ENCODE data around the gene CYP4V2. TPM values are rescaled to one million over a fixed set of nuclear protein-coding genes. Genes with fewer than 3 reads are reported as not detected.

CYP4V2 gene
- total RNA-seq, 1 experiment from 2014 or later: 2.0 TPM

GRCh38 chr4:186191200-186192065 lies at the start of gene CYP4V2 (continued):
- TF ChIP-seq ATF2 (CRISPR knock-in tag; IDR thresholded peaks at IDR 0.05; ENCODE audit: borderline replicate concordance, low read depth): no peak
- TF ChIP-seq ZNF121 (CRISPR knock-in tag; IDR thresholded peaks at IDR 0.05): peak; percentile 3; the same call in 1 of the 2 replicates
- no peak for TF ChIP-seq ZNF281 (CRISPR knock-in tag; IDR thresholded peaks at IDR 0.05)
- TF ChIP-seq SMAD4 (CRISPR knock-in tag; IDR thresholded peaks at IDR 0.05): no peak
- TF ChIP-seq NR2C2 (CRISPR knock-in tag; IDR thresholded peaks at IDR 0.05): no peak
- peak; percentile 65 for TF ChIP-seq MAX (CRISPR knock-in tag; IDR thresholded peaks at IDR 0.05)
- peak; percentile 45; the same call in 1 of the 2 replicates for TF ChIP-seq TP53 (CRISPR knock-in tag; IDR thresholded peaks at IDR 0.05)
- no peak for TF ChIP-seq MYBL2 (CRISPR knock-in tag; IDR thresholded peaks at IDR 0.05)
- peak; percentile 58; the same call in 1 of the 2 replicates for TF ChIP-seq JUN (CRISPR knock-in tag; IDR thresholded peaks at IDR 0.05)
- peak; percentile 68; the same call in 1 of the 2 replicates for TF ChIP-seq GABPB1 (CRISPR knock-in tag; IDR thresholded peaks at IDR 0.05)
- no peak for TF ChIP-seq ZNF396 (CRISPR knock-in tag; IDR thresholded peaks at IDR 0.05; ENCODE audit: borderline replicate concordance)
- no peak for TF ChIP-seq AR (CRISPR knock-in tag; IDR thresholded peaks at IDR 0.05)
- no peak for TF ChIP-seq ATF3 (CRISPR knock-in tag; conservative IDR thresholded peaks at IDR 0.05)
- no peak; the same call in 1 of the 2 replicates for TF ChIP-seq NR3C1 (CRISPR knock-in tag; conservative IDR thresholded peaks at IDR 0.05; ENCODE audit: low read depth)
- TF ChIP-seq SOX15 (CRISPR knock-in tag; IDR thresholded peaks at IDR 0.05): no peak
- no peak; the same call in 1 of the 2 replicates for TF ChIP-seq FOXP1 (CRISPR knock-in tag; IDR thresholded peaks at IDR 0.05; ENCODE audit: borderline replicate concordance)
- TF ChIP-seq FOXJ3 (CRISPR knock-in tag; IDR thresholded peaks at IDR 0.05; ENCODE audit: borderline replicate concordance): no peak
- no peak for TF ChIP-seq PREB (CRISPR knock-in tag; IDR thresholded peaks at IDR 0.05; ENCODE audit: borderline replicate concordance)
- no peak for TF ChIP-seq ATF6 (CRISPR knock-in tag; IDR thresholded peaks at IDR 0.05)
- peak; percentile 73 for TF ChIP-seq ZNF423 (CRISPR knock-in tag; IDR thresholded peaks at IDR 0.05)
- no peak for TF ChIP-seq ARID4B (CRISPR knock-in tag; IDR thresholded peaks at IDR 0.05; ENCODE audit: borderline replicate concordance)
- TF ChIP-seq CREM (CRISPR knock-in tag; IDR thresholded peaks at IDR 0.05): peak; percentile 58; the same call in 1 of the 2 replicates
